Prostate gland (tissue), 2 donors: ENCODE measurements around the gene KIAA0040.

ENCODE experiments used
- POLR2A ChIP-seq: fragments of 450-650 bp; IDR thresholded peaks from one replicate; pipeline ENCODE4 v1.6.1; 2016; ENCODE audit warnings: antibody characterized with exemption, mild to moderate bottlenecking
- POLR2AphosphoS5 ChIP-seq: sonication (generic); formaldehyde crosslinking; IDR thresholded peaks from one replicate; pipeline ENCODE4 v1.6.1; 2017; ENCODE audit warnings: antibody characterized with exemption
- TF ChIP-seq, protein P1 (sequence below), 4 experiments: fragments of 200-600 bp in 2 of 4; fragments of 450-650 bp in 2 of 4; sonication (generic) in 2 of 4; IDR thresholded peaks; 1 replicate in 3 of 4; 2 replicates in 1 of 4; pipeline ENCODE4 v1.5.1; 2016 to 2019; ENCODE audit warnings: antibody characterized with exemption in 4 of 4, mild to moderate bottlenecking in 2 of 4, moderate library complexity in 2 of 4

DNA sequence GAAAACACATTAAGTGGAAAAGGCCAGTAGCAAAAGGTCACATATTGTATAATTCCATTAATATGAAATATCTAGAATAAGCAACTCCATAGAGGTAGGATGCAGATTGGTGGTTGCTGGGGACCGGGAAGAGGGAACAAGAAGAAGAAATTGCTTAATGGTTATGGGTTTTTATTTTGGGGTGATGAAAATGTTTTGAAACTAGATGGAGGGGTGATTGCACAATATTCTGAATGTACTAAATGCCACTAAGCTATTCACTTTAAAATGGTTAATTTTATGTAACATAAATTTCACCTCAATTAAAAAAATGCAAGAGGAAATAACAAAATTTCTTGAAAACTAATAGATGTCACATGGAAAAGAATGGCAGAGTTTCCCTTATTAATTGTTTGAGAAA lies 6.7 kb downstream of the KIAA0040 start:
- TF ChIP-seq POLR2A: no peak
- TF ChIP-seq, protein P1, sequence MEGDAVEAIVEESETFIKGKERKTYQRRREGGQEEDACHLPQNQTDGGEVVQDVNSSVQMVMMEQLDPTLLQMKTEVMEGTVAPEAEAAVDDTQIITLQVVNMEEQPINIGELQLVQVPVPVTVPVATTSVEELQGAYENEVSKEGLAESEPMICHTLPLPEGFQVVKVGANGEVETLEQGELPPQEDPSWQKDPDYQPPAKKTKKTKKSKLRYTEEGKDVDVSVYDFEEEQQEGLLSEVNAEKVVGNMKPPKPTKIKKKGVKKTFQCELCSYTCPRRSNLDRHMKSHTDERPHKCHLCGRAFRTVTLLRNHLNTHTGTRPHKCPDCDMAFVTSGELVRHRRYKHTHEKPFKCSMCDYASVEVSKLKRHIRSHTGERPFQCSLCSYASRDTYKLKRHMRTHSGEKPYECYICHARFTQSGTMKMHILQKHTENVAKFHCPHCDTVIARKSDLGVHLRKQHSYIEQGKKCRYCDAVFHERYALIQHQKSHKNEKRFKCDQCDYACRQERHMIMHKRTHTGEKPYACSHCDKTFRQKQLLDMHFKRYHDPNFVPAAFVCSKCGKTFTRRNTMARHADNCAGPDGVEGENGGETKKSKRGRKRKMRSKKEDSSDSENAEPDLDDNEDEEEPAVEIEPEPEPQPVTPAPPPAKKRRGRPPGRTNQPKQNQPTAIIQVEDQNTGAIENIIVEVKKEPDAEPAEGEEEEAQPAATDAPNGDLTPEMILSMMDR (IDR thresholded peaks at IDR 0.05): no peak
- no peak for TF ChIP-seq POLR2AphosphoS5
